Stomach smooth muscle (tissue), 2 donors: Measurements from ENCODE around the gene DCC.

Experiments used
- H3K27ac ChIP-seq: one replicate; pipeline ENCODE4 v1.7.0; 2013; ENCODE audit warnings: mild to moderate bottlenecking, low read length, inconsistent platforms
- H3K27me3 ChIP-seq, 2 donors: one replicate each; pipeline ENCODE4 v1.7.0; 2013; ENCODE audit warnings: low read length in 2 of 2; ENCODE audit not compliant: insufficient read depth in 2 of 2, control insufficient read depth in 1 of 2
- H3K36me3 ChIP-seq, 2 donors: one replicate each; pipeline ENCODE4 v1.7.0; 2013; ENCODE audit warnings: low read length in 2 of 2; ENCODE audit not compliant: control insufficient read depth in 2 of 2, insufficient read depth in 2 of 2
- H3K4me1 ChIP-seq: one replicate; pipeline ENCODE4 v1.7.0; 2013; ENCODE audit warnings: low read length; ENCODE audit not compliant: control insufficient read depth, insufficient read depth
- H3K4me3 ChIP-seq, 2 donors: one replicate each; pipeline ENCODE4 v1.7.0; 2013; ENCODE audit warnings: low read length in 2 of 2
- H3K9ac ChIP-seq, 2 donors: one replicate each; pipeline ENCODE4 v1.7.0; 2013; ENCODE audit warnings: low read length in 2 of 2, mild to moderate bottlenecking in 1 of 2
- H3K9me3 ChIP-seq, 2 donors: one replicate each; pipeline ENCODE4 v1.7.0; 2013; ENCODE audit warnings: low read length in 2 of 2; ENCODE audit not compliant: control insufficient read depth in 2 of 2
- donor health status: healthy.
- donor health status: Pancreatic carcinoma.

DCC gene

DNA sequence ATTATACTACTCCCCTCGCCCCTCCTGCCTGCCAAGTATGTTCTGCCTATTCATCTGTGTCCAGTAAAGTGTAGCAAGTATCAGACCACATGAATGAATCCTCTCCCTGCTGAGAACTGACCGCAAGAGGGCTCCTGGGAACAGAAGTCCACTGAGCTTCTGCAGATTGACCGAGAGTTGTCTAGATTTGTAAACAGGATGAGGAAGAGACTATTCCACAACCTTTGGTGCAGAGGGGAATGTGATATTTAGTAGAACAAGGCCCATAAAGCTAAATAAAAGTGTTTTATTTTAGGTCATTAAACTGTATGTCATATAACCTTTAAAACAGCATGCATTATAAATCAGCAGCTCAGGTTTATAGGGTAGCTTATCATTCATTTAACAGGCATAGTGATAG is 377.0 kb downstream of the DCC start:
- H3K4me3 ChIP-seq, result no peak overlapping the region
- no peaks in the 10 kb centered on the region for H3K36me3 ChIP-seq
- H3K4me1 ChIP-seq, result no peaks in the 10 kb centered on the region
- no peak overlapping the region for H3K9ac ChIP-seq
- H3K9me3 ChIP-seq, result no peaks in the 10 kb centered on the region
- no peaks in the 10 kb centered on the region for H3K27me3 ChIP-seq
- H3K27ac ChIP-seq, result no peak overlapping the region

DNA sequence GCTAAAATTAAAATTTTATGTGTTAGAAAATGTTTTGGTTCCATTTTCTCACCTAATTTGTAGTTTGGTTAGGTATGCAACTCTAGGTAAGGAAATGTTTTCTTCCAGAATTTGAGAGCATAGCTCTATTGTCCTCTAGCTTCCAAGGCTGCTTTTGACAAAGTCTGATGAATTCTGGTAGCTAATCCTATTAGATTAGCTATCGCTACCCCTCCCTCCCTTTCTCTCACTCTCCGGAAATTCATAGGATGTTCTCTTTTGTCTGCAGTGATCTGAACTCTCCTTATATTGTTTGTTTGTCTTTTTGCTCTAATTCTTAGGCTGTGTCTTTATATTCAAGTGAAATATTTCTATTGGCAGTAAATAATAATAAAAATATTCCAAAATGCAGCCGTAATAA is 382.9 kb downstream of the DCC start:
- H3K9ac ChIP-seq, result no peak overlapping the region
- no peaks in the 10 kb centered on the region for H3K4me1 ChIP-seq
- no peaks in the 10 kb centered on the region for H3K36me3 ChIP-seq
- H3K4me3 ChIP-seq, result no peak overlapping the region
- H3K27me3 ChIP-seq, result no peaks in the 10 kb centered on the region
- H3K27ac ChIP-seq, result no peak overlapping the region
- H3K9me3 ChIP-seq, result no peaks in the 10 kb centered on the region

DNA sequence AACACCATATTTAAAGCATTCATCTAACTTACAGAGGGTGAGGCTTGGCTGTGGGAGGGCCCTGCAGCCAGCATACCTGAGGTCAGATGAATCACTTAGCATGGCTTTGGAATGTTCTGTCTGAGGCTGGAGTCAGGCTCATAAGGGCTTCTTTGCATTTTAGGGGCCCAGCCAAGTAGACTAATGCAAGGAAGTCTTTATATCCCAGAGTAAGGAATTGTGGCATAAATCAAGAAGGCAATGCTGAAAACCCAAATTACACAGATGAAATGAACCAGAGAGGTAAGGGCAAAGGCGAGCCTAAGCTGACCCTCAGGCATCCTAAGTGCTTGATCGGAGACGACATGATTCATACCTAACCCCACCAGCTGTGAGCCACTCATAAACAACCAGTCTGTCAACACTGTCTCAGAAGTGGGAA is 383.6 kb downstream of the DCC start:
- no peaks in the 10 kb centered on the region for H3K36me3 ChIP-seq
- no peak overlapping the region for H3K4me3 ChIP-seq
- H3K4me1 ChIP-seq, result no peaks in the 10 kb centered on the region
- no peaks in the 10 kb centered on the region for H3K9me3 ChIP-seq
- H3K9ac ChIP-seq, result no peak overlapping the region
- H3K27me3 ChIP-seq, result no peaks in the 10 kb centered on the region
- no peak overlapping the region for H3K27ac ChIP-seq

DNA sequence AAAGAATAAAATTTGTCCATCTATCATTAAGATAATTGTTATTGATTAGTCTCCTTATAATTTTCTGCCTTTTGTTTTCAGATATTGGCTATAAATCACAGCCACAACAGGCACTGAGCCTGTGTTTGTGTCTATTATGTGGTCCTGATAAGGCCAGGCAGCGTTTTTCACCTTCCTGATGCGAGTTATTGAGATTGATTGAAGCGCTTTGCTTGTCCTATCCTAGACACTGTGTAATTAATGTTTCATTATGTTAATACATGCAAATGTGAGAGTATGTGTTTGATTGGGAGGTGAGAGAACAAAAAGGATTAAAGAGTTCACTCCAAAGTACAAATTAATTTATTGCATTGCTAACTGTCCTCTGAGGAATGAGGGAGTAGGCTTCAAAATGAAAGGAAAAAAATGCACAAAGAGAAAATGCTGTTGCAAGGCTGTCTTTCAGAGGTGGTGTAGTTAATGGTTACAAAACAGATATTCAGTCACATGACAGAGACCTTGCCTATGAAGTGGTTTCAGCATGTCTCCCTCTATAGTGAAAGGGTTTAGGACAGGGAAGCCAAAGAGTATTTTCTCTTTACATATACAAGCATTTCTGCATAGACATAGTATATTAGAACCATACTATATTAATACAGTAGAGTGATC is 391.1 kb downstream of the DCC start:
- Histone ChIP-seq H3K36me3 (no peaks in the 10 kb centered on the region), H3K4me1 (no peaks in the 10 kb centered on the region), H3K9ac (no peak overlapping the region), H3K27ac (no peak overlapping the region), H3K4me3 (no peak overlapping the region), H3K9me3 (no peaks in the 10 kb centered on the region), H3K27me3 (no peaks in the 10 kb centered on the region)

DNA sequence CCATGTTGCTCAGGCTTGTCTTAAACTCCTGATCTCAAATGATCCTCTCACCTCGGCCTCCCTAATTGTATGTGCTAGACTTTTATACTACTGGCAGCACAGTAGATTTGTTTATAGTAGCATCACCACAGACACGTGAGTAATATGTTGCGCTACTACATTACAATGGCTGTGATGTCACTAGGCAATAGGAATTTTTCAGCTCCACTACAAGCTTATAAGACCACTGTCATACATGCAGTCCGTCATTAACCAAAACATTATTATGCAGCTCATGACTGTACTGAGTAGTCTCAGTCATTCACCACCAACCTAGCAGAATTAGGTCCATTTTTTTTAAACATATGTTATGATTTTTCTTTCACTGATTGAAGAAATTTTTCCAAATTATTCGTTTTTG is 398.9 kb downstream of the DCC start:
- H3K9ac ChIP-seq, result no peak overlapping the region
- H3K36me3 ChIP-seq, result no peaks in the 10 kb centered on the region
- no peak overlapping the region for H3K27ac ChIP-seq
- H3K27me3 ChIP-seq, result no peaks in the 10 kb centered on the region
- no peaks in the 10 kb centered on the region for H3K4me1 ChIP-seq
- H3K4me3 ChIP-seq, result no peak overlapping the region
- H3K9me3 ChIP-seq, result no peaks in the 10 kb centered on the region

DNA sequence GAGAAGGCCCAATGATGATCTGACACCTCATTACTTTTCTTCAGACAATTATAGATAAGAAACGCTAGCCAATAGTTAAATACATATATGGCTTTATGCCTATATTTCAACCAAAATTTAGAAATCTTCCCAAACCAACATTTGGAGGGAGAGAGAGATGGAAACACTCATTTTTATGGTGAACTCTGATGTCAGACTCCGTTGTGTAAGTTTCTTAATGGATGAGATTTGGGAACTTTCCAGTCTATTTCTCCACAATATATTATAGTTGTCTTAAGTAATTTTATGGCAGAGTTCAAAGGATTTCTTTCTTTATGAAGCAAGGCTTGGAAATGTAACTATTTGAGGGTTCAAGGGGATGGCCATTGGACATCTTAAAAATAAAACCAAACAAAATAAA is 407.0 kb downstream of the DCC start:
- no peaks in the 10 kb centered on the region for H3K27me3 ChIP-seq

DNA sequence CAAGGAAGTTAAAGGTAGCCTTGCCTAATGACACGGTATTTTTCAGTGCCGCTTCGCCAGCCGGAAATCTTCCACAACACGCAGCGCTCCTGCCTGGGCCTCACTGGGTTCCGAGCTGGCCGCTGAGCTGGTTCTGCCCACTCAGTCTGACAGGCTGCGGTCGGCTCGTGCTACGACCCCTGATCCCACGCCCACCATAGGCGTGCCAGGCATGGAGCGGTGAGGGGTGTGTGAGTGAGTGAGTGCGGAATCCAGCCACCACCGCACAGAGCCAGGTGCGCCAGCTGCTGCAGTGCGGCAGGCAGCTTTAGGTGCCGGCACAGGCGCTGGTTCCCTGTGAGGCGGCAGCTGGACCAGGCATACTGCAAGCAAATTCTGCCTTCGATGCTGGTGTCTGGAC is 407.9 kb downstream of the DCC start:
- H3K27ac ChIP-seq, result no peak overlapping the region
- no peaks in the 10 kb centered on the region for H3K27me3 ChIP-seq
- no peaks in the 10 kb centered on the region for H3K4me1 ChIP-seq
- H3K9me3 ChIP-seq, result no peaks in the 10 kb centered on the region
- no peaks in the 10 kb centered on the region for H3K36me3 ChIP-seq
- H3K4me3 ChIP-seq, result no peak overlapping the region
- no peak overlapping the region for H3K9ac ChIP-seq

More for the DNA sequence above, 407.0 kb downstream of the DCC start:
- H3K27ac ChIP-seq, result no peak overlapping the region
- no peaks in the 10 kb centered on the region for H3K4me1 ChIP-seq
- H3K9me3 ChIP-seq, result no peaks in the 10 kb centered on the region
- H3K36me3 ChIP-seq, result no peaks in the 10 kb centered on the region
- no peak overlapping the region for H3K4me3 ChIP-seq
- H3K9ac ChIP-seq, result no peak overlapping the region

DNA sequence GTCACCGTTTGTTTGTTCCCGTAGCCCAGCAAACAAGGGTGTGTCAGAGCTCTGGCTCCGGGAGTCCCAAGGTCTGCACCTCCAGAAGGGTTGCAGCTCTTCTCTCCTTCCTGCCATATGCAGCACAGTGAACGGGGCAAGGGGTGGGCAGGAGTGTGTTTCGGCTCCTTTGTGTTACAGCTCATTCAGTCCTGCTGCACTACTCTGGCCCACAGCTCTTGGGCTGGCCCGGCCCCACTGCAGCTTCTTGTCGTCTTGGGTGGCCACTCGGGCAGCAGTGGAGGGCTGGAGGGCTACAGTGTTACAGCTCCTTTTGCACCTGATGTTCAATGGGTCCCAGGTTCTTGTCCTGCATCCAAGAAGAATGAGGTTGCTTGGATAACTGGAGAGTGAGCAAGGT is 408.3 kb downstream of the DCC start:
- no peaks in the 10 kb centered on the region for H3K27me3 ChIP-seq
- H3K9ac ChIP-seq, result no peak overlapping the region
- no peaks in the 10 kb centered on the region for H3K4me1 ChIP-seq

DNA sequence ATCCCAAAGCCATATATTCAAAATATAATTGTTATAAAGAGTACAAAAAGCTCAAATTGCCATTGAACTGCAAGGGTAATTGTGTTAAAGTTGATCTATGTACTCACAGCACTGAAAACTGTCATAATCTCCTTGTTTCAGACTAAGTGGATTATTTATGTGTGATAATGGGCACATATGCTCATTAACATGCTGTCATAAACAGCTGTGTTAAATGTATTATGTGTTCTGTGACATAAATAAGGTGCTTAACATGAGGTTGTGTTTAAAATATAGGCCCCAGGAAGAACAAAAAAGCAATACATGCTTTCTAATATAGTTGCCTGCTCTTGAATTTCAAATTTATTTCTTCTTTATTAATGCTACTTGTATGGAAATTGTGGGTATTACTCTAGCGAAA is 409.5 kb downstream of the DCC start:
- Histone ChIP-seq H3K27me3 (peaks cover 0 to 1% of the 10 kb centered on the region in 2 donors), H3K9me3 (no peaks in the 10 kb centered on the region), H3K4me3 (no peak overlapping the region), H3K27ac (no peak overlapping the region), H3K9ac (no peak overlapping the region), H3K4me1 (no peaks in the 10 kb centered on the region), H3K36me3 (no peaks in the 10 kb centered on the region)

More for the DNA sequence above, 408.3 kb downstream of the DCC start:
- no peak overlapping the region for H3K4me3 ChIP-seq
- no peaks in the 10 kb centered on the region for H3K9me3 ChIP-seq
- no peak overlapping the region for H3K27ac ChIP-seq
- no peaks in the 10 kb centered on the region for H3K36me3 ChIP-seq

DNA sequence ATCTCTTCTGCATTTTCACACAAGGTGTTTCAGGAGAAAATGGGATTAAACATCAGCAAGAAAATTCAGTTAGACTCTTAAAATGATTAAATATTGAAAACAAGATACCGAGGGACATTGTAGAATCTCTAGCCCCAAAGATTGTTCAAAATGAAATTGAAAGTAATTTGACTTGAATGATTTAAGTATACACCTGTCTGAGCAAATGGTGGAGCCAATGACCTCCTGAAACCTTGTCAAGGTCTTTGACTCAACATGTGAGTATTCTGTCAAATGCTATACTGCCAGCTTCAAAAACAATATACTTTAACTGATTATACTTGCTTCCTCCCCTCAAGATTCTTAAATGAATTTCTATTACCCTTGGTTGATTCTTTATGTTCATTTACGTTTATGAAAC is 411.0 kb downstream of the DCC start:
- H3K9ac ChIP-seq, result no peak overlapping the region
- no peaks in the 10 kb centered on the region for H3K36me3 ChIP-seq
- H3K4me3 ChIP-seq, result no peak overlapping the region
- H3K27me3 ChIP-seq, result peaks cover 0 to 2% of the 10 kb centered on the region in 2 donors
- no peak overlapping the region for H3K27ac ChIP-seq
- no peaks in the 10 kb centered on the region for H3K4me1 ChIP-seq
- H3K9me3 ChIP-seq, result no peaks in the 10 kb centered on the region

DNA sequence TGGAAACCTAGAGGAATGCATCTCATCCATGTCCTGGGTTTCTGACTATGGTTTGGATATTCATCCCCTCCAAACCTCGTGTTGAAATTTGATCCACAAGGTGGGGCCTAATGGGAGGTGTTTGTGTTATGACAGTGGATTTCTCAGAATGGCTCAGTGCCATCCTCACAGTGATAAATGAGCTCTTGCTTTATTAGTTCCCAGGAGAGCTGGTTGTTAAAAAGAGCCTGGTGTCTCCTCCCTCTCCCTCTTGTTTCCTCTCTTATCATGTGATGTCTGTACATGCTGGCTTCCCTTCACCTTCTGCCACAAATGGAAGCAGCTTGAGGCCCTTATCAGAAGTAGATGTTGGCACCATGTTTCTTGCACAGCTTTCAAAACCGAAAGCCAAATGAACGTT is 424.3 kb downstream of the DCC start:
- H3K9ac ChIP-seq, result no peak overlapping the region
- H3K27ac ChIP-seq, result no peak overlapping the region
- no peaks in the 10 kb centered on the region for H3K27me3 ChIP-seq
- H3K36me3 ChIP-seq, result no peaks in the 10 kb centered on the region
- H3K9me3 ChIP-seq, result no peaks in the 10 kb centered on the region
- H3K4me3 ChIP-seq, result no peak overlapping the region
- H3K4me1 ChIP-seq, result no peaks in the 10 kb centered on the region
